PC-3 (cell line): ENCODE data around the gene ASPRV1. TPM values are rescaled to one million over a fixed set of nuclear protein-coding genes. Genes with fewer than 3 reads are reported as not detected.

Experiments
- ATAC-seq: fragments of 200-7000 bp; cut with Tn5 transposase; 2 replicates; pipeline ENCODE4 v1.9.1; 2020; ENCODE audit warnings: mild to moderate bottlenecking, moderate library complexity
- BruUV-seq: library from RNA; stranded (reverse); fragments of 400-500 nt; replicated peaks from 2 replicates; lab custom pipeline; 2021; lab: Mats Ljungman, UMichigan
- CTCF ChIA-PET: fragments of 300-600 bp; sonication (Branson Sonifier 250); formaldehyde crosslinking; loops from one replicate; lab custom pipeline; 2022; ENCODE audit warnings: antibody characterized with exemption; lab: Charles Lee
- POLR2A ChIA-PET: fragments of 300-600 bp; sonication (Branson Sonifier 250); formaldehyde crosslinking; loops from one replicate; lab custom pipeline; 2022; ENCODE audit warnings: antibody characterized with exemption; ENCODE audit not compliant: unreplicated experiment; lab: Charles Lee
- DNase-seq: peaks from one replicate; pipeline ENCODE4 v3.0.0-alpha.2; 2015
- H2AFZ ChIP-seq: fragments of 300-600 bp; sonication (generic); 2 replicates; pipeline ENCODE4 v1.6.0; 2016; ENCODE audit warnings: antibody characterized with exemption, low read length
- H3F3A ChIP-seq: fragments of 300-600 bp; sonication (generic); one replicate; pipeline ENCODE4 v1.6.0; 2017; ENCODE audit warnings: antibody characterized with exemption, low read length, control low read depth, mild to moderate bottlenecking; ENCODE audit not compliant: unreplicated experiment
- H3K27ac ChIP-seq: fragments of 300-600 bp; sonication (generic); 2 replicates; pipeline ENCODE4 v1.5.1; 2016; ENCODE audit warnings: mild to moderate bottlenecking, low read length
- H3K27me3 ChIP-seq: fragments of 300-600 bp; sonication (generic); 2 replicates; pipeline ENCODE4 v1.6.1; 2016; ENCODE audit warnings: low read length, mixed read lengths
- H3K36me3 ChIP-seq: fragments of 300-600 bp; sonication (generic); 2 replicates; pipeline ENCODE4 v1.6.1; 2016; ENCODE audit warnings: low read depth, mixed run types, low read length, mixed read lengths
- H3K4me1 ChIP-seq: fragments of 300-600 bp; sonication (generic); 2 replicates; pipeline ENCODE4 v1.5.1; 2016; ENCODE audit warnings: low read length; ENCODE audit not compliant: insufficient read depth
- H3K4me2 ChIP-seq: fragments of 300-600 bp; sonication (generic); 2 replicates; pipeline ENCODE4 v1.6.0; 2016; ENCODE audit warnings: low read length
- H3K4me3 ChIP-seq: fragments of 300-600 bp; sonication (generic); 2 replicates; pipeline ENCODE4 v1.5.1; 2016; ENCODE audit warnings: mild to moderate bottlenecking, low read length, mixed read lengths
- H3K79me2 ChIP-seq: fragments of 300-600 bp; sonication (generic); 2 replicates; pipeline ENCODE4 v1.6.1; 2017; ENCODE audit warnings: low read length, mixed read lengths
- H3K9ac ChIP-seq: fragments of 300-600 bp; sonication (generic); 2 replicates; pipeline ENCODE4 v1.6.0; 2016; ENCODE audit warnings: mild to moderate bottlenecking, low read length
- H3K9me2 ChIP-seq: fragments of 300-600 bp; sonication (generic); replicated peaks from 2 replicates; pipeline ENCODE4 v1.6.1; 2016; ENCODE audit warnings: mixed run types, low read length, mixed read lengths
- H3K9me3 ChIP-seq: fragments of 300-600 bp; sonication (generic); 2 replicates; pipeline ENCODE4 v1.6.1; 2016; ENCODE audit warnings: low read length, mixed read lengths
- H4K20me1 ChIP-seq: fragments of 300-600 bp; sonication (generic); 2 replicates; pipeline ENCODE4 v1.6.1; 2016; ENCODE audit warnings: low read length, mixed read lengths
- CTCF ChIP-seq: fragments of 300-600 bp; sonication (generic); conservative IDR thresholded peaks from 2 replicates; pipeline ENCODE4 v1.5.1; 2017; ENCODE audit warnings: antibody characterized with exemption, low read depth, mild to moderate bottlenecking, low read length
- EZH2 ChIP-seq: fragments of 300-600 bp; sonication (generic); IDR thresholded peaks from one replicate; pipeline ENCODE4 v1.6.1; 2017; ENCODE audit warnings: antibody characterized with exemption, mild to moderate bottlenecking, low read length; ENCODE audit not compliant: unreplicated experiment
- EZH2phosphoT487 ChIP-seq: fragments of 300-600 bp; sonication (generic); IDR thresholded peaks from 2 replicates; pipeline ENCODE4 v1.6.1; 2018; ENCODE audit warnings: mild to moderate bottlenecking, antibody characterized with exemption, low read length, borderline replicate concordance
- intact Hi-C: fragments of 100-400 bp; cut with micrococcal nuclease; formaldehyde crosslinking; loops from 2 replicates; pipeline ENCODE4 v1.9.0; 2023
- total RNA-seq: library from RNA; depleted of rRNA; stranded (reverse); fragments of >200 nt; gene quantifications from 2 replicates; pipeline ENCODE4 v1.2.3, GENCODE V29; 2014; rRNA removed

ASPRV1 gene
- total RNA-seq, 1 experiment from 2014 or later: not detected

GRCh38 chr2:69911985-69912563, 49.4 kb downstream of the ASPRV1 start:
- Histone ChIP-seq H3K27me3 (no peaks in the 10 kb centered on the region), H3K9me2 (no peaks in the 10 kb centered on the region), H3K36me3 (peaks cover 22% of the 10 kb centered on the region), H3K9me3 (no peaks in the 10 kb centered on the region), H3K9ac (no peak overlapping the region), H3K27ac (no peak overlapping the region), H3K4me1 (peaks cover 12% of the 10 kb centered on the region), H3K79me2 (peaks cover 21% of the 10 kb centered on the region), H3F3A (peaks cover 15% of the 10 kb centered on the region), H3K4me3 (no peak overlapping the region), H4K20me1 (no peaks in the 10 kb centered on the region), H2AFZ (no peak overlapping the region), H3K4me2 (no peak overlapping the region)
- no TSS peak for BruUV-seq
- TF ChIP-seq EZH2phosphoT487 (no peak), EZH2 (no peak), CTCF (peak; percentile 87)
- intact Hi-C loops: loop anchor here (5.0 to 10.0 kb wide), 2 partner anchors 190 to 333 kb away; partner anchors contain the start of gene TIA1
- ChIA-PET POLR2A (interaction anchor here (0.6 to 1.0 kb wide), 2 partner anchors 187 to 390 kb away, joined by 3 read pairs; partner anchors contain the start of gene FAM136A), CTCF (interaction anchor here (0.7 to 1.0 kb wide), 2 partner anchors 123 to 159 kb away, joined by 3 to 5 read pairs; no protein-coding TSS in a partner anchor)
- ATAC-seq: no peak
- DNase-seq: peak; percentile 62

Other genes with a start within 250 kb of the ASPRV1 start
- gene ANXA4, start 219.5 kb downstream of the ASPRV1 start, total RNA-seq: 43.3 and 51.1 TPM in 2 replicates
- 12.7 TPM in 2 replicates for gene GMCL1, start 132.0 kb downstream of the ASPRV1 start, total RNA-seq
- gene SNRNP27, start 67.7 kb downstream of the ASPRV1 start, total RNA-seq: 44.1 and 56.3 TPM in 2 replicates
- 6.8 and 7.0 TPM in 2 replicates for gene MXD1, start 46.5 kb downstream of the ASPRV1 start, total RNA-seq
- 39.2 and 59.7 TPM in 2 replicates for gene PCBP1, start 125.8 kb upstream of the ASPRV1 start, total RNA-seq
- gene C2orf42, start 229.4 kb upstream of the ASPRV1 start, total RNA-seq: 17.1 and 21.1 TPM in 2 replicates